Measurements from ENCODE around the gene COX19.
"Not testable (repeated sequence)": the region's sequence is repeated elsewhere in the genome, so short reads cannot be mapped to it uniquely, and the experiment has no call there.

Gene COX19

DNA sequence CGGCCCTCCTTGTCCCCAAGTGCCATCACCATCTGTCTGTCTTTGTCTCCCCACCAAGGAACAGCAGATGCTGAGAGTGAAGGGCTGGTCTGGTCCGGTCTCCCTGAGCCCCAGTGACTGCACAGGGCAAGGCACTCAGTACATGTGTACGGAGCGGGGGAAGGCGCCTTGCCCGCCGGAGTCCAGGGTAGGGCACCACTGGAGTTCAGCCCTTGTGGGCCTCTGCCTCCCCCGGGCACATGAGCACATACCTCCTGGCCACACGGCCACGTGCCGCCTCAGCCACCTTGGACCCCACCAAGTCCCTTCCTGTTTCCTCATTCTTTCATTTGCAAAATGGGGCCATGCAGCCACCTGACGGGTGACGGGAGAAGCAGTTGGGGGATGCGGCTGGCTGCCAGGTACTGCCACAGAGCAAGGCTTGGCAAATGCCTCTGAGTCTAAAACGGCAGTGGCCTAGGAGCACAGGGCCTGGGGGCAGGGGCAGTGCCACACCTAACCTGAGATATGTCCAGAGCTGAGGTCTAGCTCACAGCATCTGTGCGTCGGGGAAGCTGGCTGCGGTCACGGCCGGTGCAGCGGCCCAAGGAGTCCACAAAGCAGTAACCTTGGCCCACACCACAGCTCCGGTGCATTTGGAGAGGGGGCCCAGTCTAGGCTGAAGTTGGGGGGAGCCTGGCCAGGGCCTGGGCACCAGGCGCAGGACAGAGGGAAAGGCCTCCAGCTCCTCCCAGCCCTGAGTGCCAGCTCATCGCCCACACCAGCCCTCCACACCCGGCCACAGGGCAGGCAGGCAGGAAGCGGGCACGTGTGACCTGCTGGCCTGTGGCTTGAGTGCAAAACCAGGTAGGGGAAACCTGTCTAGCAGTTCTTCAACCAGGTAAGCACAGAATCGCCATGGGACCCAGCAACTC, 26.1 kb downstream of the COX19 start:
- Histone ChIP-seq H3K36me3 (ENCODE audit: control insufficient read depth, insufficient read depth, low read length) (no peaks in the 10 kb centered on the region), H3K9ac (ENCODE audit: low read depth, low read length) (no peak overlapping the region), H3K27me3 (ENCODE audit: control insufficient read depth, insufficient read depth, low read length) (peaks cover 4% of the 10 kb centered on the region), H3K4me3 (ENCODE audit: low read depth, low read length) (no peak overlapping the region), H3K9me3 (ENCODE audit: control insufficient read depth, insufficient read depth, low read length) (no peaks in the 10 kb centered on the region), H3K4me1 (ENCODE audit: control insufficient read depth, insufficient read depth, low read length) (no peaks in the 10 kb centered on the region)

DNA sequence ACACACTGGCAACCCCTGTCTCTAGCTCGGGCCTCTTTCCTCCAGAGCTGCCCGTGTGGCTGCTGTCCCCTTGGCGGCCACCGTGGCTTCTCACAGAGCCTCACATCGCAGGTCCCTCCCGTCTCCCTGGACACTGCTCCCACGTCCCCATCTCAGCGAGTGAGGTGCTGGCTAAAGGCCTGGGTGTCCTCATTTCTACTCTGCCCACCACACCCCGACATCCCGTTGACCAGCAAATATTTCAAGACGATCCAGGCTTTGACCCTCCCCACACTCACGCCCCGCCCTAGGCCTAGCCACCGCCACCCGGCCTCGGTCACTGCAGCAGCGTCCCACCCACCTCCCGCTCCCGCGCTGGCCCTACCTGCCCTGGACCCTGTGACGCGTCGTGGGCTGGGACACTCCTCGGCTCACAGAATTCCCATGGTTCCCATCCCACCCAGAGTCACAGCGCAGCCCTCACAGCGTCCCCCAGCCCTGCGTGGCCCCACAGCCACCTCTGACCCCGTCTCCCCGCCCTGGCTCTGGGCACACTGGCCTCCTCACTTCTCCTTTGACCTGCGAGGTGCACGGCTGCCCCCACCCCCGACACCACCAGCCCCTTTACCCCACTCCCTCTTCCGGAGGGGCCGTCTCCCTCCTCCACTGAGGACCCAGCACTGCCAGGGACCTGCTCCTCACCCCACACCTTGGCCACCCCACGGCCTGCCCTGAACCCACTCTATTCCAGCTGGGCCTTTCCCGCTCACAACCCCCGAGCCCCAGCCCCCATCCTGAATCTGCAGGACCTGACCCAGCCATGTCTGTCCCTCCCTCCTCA, 27.7 kb downstream of the COX19 start:
- Histone ChIP-seq H3K9ac (ENCODE audit: low read depth, low read length) (no peak overlapping the region), H3K4me3 (ENCODE audit: low read depth, low read length) (no peak overlapping the region), H3K9me3 (ENCODE audit: control insufficient read depth, insufficient read depth, low read length) (no peaks in the 10 kb centered on the region), H3K27me3 (ENCODE audit: control insufficient read depth, insufficient read depth, low read length) (no peaks in the 10 kb centered on the region), H3K4me1 (ENCODE audit: control insufficient read depth, insufficient read depth, low read length) (no peaks in the 10 kb centered on the region), H3K36me3 (ENCODE audit: control insufficient read depth, insufficient read depth, low read length) (no peaks in the 10 kb centered on the region)

DNA sequence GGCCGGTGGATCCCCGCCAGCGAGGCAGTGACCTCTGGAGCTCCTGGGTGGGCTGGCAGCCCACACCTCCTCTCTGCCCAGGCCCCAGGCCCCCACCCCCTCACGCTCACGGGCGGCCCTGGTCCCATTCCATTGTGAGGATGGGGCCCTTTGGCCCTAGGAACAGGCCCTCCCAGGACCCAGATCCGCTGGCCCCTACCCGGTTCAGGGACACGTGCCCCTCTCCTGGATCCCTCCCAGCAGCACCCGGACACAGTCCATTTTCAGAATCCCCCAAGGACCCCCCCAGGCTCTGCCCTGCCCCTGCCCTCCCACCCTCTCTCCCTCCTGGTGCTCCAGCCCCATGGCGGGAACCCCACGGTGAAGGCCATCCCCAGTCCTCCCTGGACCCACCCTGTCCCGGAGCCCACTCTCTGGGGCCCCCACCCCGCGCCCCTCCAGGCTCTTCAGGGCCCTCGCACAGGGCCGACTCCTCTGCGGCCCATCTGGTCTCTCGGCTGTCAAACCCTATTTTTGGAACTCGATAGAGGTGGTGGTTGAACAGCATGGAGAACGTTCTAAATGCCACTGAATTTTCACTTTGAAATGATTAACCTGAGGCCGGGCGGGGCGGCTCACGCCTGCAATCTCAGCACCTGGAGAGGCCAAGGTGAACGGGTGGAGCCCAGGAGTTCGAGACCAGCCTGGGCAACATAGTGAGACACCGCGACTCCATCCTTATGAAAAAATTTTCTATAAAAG, 28.9 kb downstream of the COX19 start:
- peaks cover 5% of the 10 kb centered on the region for H3K27me3 ChIP-seq (ENCODE audit: control insufficient read depth, insufficient read depth, low read length)
- no peaks in the 10 kb centered on the region for H3K9me3 ChIP-seq (ENCODE audit: control insufficient read depth, insufficient read depth, low read length)
- H3K9ac ChIP-seq (ENCODE audit: low read depth, low read length), result no peak overlapping the region
- H3K4me3 ChIP-seq (ENCODE audit: low read depth, low read length), result no peak overlapping the region
- no peaks in the 10 kb centered on the region for H3K4me1 ChIP-seq (ENCODE audit: control insufficient read depth, insufficient read depth, low read length)
- H3K36me3 ChIP-seq (ENCODE audit: control insufficient read depth, insufficient read depth, low read length), result no peaks in the 10 kb centered on the region

DNA sequence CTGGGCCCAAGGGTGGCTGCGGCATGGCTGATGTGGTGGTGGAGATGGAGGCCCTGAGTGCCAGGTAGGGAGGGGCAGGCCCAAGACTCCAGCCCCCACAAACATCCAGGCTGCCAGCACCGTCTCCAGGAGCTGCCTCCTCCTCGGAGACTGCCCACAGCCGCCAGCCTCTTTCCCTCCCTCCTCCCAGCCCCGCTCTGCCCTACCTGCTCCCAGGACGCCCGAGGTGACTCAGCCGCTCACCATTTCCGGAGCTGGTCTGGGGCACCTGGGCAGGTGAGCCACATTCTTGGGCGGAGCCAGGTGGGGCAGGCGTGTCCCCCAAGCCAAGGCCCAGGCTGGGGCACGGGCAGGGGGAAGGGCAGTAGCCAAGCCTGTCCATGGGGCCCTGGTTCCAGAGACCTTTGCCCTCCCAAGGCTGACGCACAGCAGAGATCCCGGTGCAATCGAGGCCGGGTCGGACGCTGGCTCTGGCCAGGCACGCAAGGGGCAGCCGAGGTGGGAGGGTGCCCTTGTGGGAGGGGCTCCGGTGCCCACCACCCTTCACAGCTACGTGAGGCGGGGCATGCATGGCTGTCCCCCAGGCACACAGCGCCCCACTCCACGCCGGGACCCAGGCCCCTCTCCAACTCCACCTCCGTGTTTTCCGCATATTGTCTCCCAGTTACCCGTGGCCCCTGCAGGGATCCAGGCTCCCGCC, 29.6 kb downstream of the COX19 start:
- Histone ChIP-seq H3K9me3 (ENCODE audit: control insufficient read depth, insufficient read depth, low read length) (no peaks in the 10 kb centered on the region), H3K36me3 (ENCODE audit: control insufficient read depth, insufficient read depth, low read length) (no peaks in the 10 kb centered on the region), H3K4me1 (ENCODE audit: control insufficient read depth, insufficient read depth, low read length) (no peaks in the 10 kb centered on the region), H3K27me3 (ENCODE audit: control insufficient read depth, insufficient read depth, low read length) (peaks cover 5% of the 10 kb centered on the region), H3K9ac (ENCODE audit: low read depth, low read length) (peak overlapping the region; percentile 16), H3K4me3 (ENCODE audit: low read depth, low read length) (no peak overlapping the region)

DNA sequence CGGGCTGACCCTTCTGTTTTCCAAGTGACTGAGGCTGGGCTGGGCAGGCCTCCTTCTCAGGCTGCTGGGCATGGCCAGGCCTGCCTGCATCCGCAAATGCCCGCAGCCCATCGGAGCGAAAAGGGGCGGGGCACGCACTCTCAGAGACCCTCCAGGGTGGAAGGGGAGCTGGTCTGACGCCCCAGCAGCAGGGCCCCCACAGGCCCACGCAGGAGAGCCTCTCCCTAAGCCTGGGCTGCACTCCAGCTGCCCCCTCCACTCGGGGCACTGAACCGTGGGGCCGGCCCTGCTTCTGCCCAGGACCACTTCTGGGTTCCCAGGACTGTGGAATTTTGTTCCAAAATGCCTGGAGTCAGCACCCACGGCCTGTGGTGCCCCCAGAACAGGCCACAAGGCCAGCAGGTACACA, 30.2 kb downstream of the COX19 start:
- Histone ChIP-seq H3K9ac (ENCODE audit: low read depth, low read length) (peak overlapping the region; percentile 16), H3K36me3 (ENCODE audit: control insufficient read depth, insufficient read depth, low read length) (no peaks in the 10 kb centered on the region), H3K9me3 (ENCODE audit: control insufficient read depth, insufficient read depth, low read length) (no peaks in the 10 kb centered on the region), H3K4me1 (ENCODE audit: control insufficient read depth, insufficient read depth, low read length) (no peaks in the 10 kb centered on the region), H3K27me3 (ENCODE audit: control insufficient read depth, insufficient read depth, low read length) (peaks cover 5% of the 10 kb centered on the region), H3K4me3 (ENCODE audit: low read depth, low read length) (no peak overlapping the region)

DNA sequence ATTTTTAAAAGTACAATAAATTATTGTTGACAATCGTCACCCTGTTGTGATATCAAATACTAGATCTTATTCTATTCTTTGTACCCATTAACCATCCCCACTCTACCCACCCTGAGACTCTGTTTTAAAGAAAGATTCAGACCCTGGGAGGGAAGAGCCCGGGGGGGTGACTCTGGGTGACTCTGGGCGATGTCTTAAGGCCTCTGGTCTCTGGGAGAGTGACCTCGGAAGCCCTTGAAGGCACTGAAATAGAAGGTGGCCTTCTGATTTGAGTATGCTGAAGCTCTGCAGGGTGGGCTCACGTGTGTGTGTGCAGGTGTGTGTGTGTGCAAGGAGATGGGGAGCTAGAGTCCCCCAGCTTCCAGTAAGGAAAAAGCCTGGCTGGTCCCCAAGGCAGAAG, 30.6 kb downstream of the COX19 start:
- Histone ChIP-seq H3K9me3 (ENCODE audit: control insufficient read depth, insufficient read depth, low read length) (no peaks in the 10 kb centered on the region), H3K4me3 (ENCODE audit: low read depth, low read length) (no peak overlapping the region), H3K27me3 (ENCODE audit: control insufficient read depth, insufficient read depth, low read length) (peaks cover 5% of the 10 kb centered on the region), H3K4me1 (ENCODE audit: control insufficient read depth, insufficient read depth, low read length) (no peaks in the 10 kb centered on the region), H3K9ac (ENCODE audit: low read depth, low read length) (no peak overlapping the region), H3K36me3 (ENCODE audit: control insufficient read depth, insufficient read depth, low read length) (no peaks in the 10 kb centered on the region)

DNA sequence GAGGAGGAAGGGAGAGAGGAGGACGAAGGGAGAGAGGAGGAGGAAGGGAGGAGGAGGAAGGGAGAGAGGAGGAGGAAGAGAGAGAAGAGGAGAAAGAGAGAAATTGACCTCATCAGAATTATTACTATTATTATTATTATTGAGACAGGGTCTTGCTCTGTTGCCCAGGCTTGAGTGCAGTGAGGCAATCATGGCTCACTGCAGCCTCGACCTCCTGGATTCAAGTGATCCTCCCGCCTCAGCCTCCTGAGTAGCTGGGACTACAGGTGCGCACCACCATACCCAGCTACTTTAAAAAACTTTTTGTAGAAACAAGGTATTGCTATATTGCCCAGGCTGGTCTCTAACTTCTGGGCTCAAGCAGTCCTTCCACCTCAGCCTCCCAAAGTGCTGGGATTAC, 31.6 kb downstream of the COX19 start:
- not testable (repeated sequence) for H3K27me3 ChIP-seq (ENCODE audit: control insufficient read depth, insufficient read depth, low read length); H3K36me3 ChIP-seq (ENCODE audit: control insufficient read depth, insufficient read depth, low read length); H3K4me3 ChIP-seq (ENCODE audit: low read depth, low read length); H3K9me3 ChIP-seq (ENCODE audit: control insufficient read depth, insufficient read depth, low read length); H3K4me1 ChIP-seq (ENCODE audit: control insufficient read depth, insufficient read depth, low read length); H3K9ac ChIP-seq (ENCODE audit: low read depth, low read length)

DNA sequence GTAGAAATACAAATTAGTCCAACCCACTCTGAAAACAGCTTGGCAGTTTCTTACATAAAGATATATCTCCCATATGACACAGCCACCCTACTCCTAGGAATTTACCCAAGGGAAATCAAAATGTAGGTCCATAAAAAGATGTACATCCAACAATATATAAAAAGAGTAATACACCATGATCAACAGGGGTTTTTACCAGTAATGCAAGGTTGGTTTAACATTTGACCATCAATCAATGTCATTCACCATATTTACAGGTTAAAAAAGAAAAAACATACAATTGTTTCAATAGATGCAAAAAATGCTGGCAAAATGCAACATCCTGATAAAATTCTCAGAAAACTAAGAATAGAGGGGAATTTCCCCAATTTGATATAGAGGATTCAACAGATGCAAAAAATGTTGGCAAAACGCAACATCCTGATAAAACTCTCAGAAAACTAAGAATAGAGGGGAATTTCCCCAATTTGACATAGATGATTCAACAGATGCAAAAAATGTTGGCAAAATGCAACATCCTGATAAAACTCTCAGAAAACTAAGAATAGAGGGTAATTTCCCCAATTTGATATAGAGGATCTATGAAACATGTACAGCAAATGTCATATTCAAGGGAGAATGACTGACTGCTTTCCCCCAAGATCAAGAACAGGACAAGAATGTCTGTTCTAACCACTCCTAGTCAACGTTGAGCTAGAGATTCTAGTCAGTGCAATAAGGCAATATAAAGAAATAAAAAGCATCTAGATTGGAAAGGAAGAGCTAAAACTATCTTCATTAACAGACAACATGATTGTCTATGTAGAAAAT, 34.5 kb downstream of the COX19 start:
- no peak overlapping the region for H3K9ac ChIP-seq (ENCODE audit: low read depth, low read length)
- H3K9me3 ChIP-seq (ENCODE audit: control insufficient read depth, insufficient read depth, low read length), result no peaks in the 10 kb centered on the region
- peaks cover 5% of the 10 kb centered on the region for H3K27me3 ChIP-seq (ENCODE audit: control insufficient read depth, insufficient read depth, low read length)
- H3K4me1 ChIP-seq (ENCODE audit: control insufficient read depth, insufficient read depth, low read length), result no peaks in the 10 kb centered on the region
- H3K36me3 ChIP-seq (ENCODE audit: control insufficient read depth, insufficient read depth, low read length), result no peaks in the 10 kb centered on the region
- no peak overlapping the region for H3K4me3 ChIP-seq (ENCODE audit: low read depth, low read length)

DNA sequence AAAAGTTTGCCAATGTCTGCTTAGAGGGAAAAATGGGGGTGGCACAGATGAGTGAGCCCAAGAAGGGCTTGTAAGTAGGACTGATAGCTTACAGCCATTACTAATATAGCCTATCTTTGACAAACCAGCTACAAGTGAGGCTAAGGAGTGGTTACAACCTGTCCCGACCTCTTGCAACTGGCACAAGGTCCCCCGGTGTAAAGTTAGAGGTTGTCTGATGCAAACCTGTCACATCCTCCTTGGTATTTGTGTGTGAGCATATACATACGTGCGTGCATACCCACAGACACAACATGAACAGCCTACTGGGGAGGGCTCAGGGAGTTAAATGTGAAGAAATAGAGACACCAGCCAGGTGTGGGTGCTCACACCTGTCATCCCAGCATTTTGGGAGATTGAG, 35.5 kb downstream of the COX19 start:
- H3K9me3 ChIP-seq (ENCODE audit: control insufficient read depth, insufficient read depth, low read length), result no peaks in the 10 kb centered on the region
- H3K27me3 ChIP-seq (ENCODE audit: control insufficient read depth, insufficient read depth, low read length), result peaks cover 5% of the 10 kb centered on the region
- H3K4me3 ChIP-seq (ENCODE audit: low read depth, low read length), result no peak overlapping the region
- no peaks in the 10 kb centered on the region for H3K4me1 ChIP-seq (ENCODE audit: control insufficient read depth, insufficient read depth, low read length)
- H3K36me3 ChIP-seq (ENCODE audit: control insufficient read depth, insufficient read depth, low read length), result no peaks in the 10 kb centered on the region
- no peak overlapping the region for H3K9ac ChIP-seq (ENCODE audit: low read depth, low read length)

DNA sequence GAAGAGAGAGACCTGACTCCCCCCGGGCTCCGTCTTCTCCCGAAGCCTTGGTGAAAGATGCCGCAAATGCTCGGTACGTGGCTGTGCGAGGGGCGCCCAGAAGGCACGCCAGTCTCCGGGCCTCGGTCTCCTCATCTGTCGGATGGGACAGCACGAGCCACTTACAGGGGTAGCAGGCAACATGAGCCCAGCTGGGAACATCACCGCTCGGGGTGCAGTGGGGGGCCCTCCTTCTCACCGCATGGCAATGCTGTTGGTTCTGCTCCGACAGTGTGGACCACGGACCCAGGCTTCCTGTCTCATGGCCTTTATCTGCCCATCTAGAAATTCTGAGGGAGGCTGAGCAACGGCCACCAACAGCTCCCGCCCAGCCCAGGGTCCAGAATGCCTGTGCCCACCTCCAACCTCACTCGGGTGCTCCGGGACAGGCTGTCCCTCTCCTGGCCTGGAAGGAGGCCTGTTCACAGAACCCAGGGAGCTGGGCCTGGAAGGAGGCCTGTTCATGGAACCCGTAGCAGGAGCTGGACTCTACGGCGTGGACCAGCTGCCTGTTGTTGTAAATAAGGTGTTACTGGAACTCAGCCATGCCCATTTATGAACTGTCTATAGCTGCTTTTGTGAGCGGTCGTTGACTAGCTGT, 36.7 kb downstream of the COX19 start:
- Histone ChIP-seq H3K27me3 (ENCODE audit: control insufficient read depth, insufficient read depth, low read length) (peaks cover 5% of the 10 kb centered on the region), H3K4me3 (ENCODE audit: low read depth, low read length) (no peak overlapping the region), H3K9me3 (ENCODE audit: control insufficient read depth, insufficient read depth, low read length) (no peaks in the 10 kb centered on the region), H3K9ac (ENCODE audit: low read depth, low read length) (no peak overlapping the region), H3K4me1 (ENCODE audit: control insufficient read depth, insufficient read depth, low read length) (no peaks in the 10 kb centered on the region), H3K36me3 (ENCODE audit: control insufficient read depth, insufficient read depth, low read length) (no peaks in the 10 kb centered on the region)
